ENCODE results near the gene AQP3. TPM values are rescaled to one million over a fixed set of nuclear protein-coding genes. Genes with fewer than 3 reads are reported as not detected.

The AQP3 gene
- total and polyA plus RNA-seq, 2 of the 8 experiments (the other 6 are each of a cell fraction or from before 2014, with no cell fraction given), result 2.6 to 7.6 TPM

DNA sequence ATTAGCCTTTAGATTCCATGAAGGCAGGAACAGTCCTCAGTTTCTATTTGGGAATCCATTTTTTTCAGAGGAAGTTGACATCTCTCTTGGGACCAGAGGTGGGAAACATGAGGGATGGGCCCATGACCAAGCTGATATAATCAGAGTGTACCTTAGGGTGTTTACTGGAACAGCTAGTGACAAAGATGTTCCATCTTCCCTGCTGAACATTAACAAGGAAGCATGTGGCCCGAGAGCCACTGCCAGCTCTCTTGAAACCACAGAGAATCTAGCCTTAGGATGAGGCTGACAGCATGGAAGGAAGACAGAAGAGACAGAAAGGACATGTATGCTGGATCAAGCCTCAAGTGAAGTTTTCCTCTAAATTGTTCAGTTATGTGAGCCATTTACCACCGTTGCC lies 16.0 kb downstream of the AQP3 start:
- no peak for TF ChIP-seq HDAC2 (IDR thresholded peaks at IDR 0.05; ENCODE audit: borderline replicate concordance in 1 of 2, low read depth in 2 of 2, low read length in 2 of 2)
- no peak for TF ChIP-seq BACH1 (IDR thresholded peaks at IDR 0.05; ENCODE audit: low read length)
- no peak for TF ChIP-seq BCL11A (IDR thresholded peaks at IDR 0.05; ENCODE audit: low read depth in 2 of 2, low read length in 2 of 2)
- H2BK20ac ChIP-seq (ENCODE audit: low read length), result no peak overlapping the region
- H3K27ac ChIP-seq (ENCODE audit: low read depth, low read length), result no peak overlapping the region
- H4K5ac ChIP-seq (ENCODE audit: insufficient read length, low read depth, low read length), result no peak overlapping the region
- no peak overlapping the region for H3K23ac ChIP-seq (ENCODE audit: insufficient read length)
- no peaks in the 10 kb centered on the region for H3K79me2 ChIP-seq (ENCODE audit: control insufficient read depth in 1 of 2, insufficient read depth in 2 of 2, low read length in 2 of 2)
- H3K4me3 ChIP-seq (ENCODE audit: extremely low read depth in 1 of 4, insufficient read depth in 2 of 4, low read depth in 3 of 4, low read length in 4 of 4), result no peak overlapping the region
- H3K4me1 ChIP-seq (replicated peaks in 1 of 4; ENCODE audit: control insufficient read depth in 3 of 4, insufficient read depth in 4 of 4, low read length in 3 of 4), result no peaks in the 10 kb centered on the region
- no peak overlapping the region for H2BK5ac ChIP-seq (ENCODE audit: low read depth, low read length)
- no peak overlapping the region for H2BK15ac ChIP-seq (ENCODE audit: low read length)
- H3K4ac ChIP-seq (replicated peaks; ENCODE audit: insufficient read length, low read depth, low read length), result no peak overlapping the region
- no peak for DNase-seq (ENCODE audit: low read depth in 1 of 2, low spot score in 2 of 2)
- H3K56ac ChIP-seq (replicated peaks; ENCODE audit: insufficient read length, low read depth, low read length), result no peak overlapping the region
- no peak overlapping the region for H3K4me2 ChIP-seq (ENCODE audit: insufficient read depth in 1 of 2, low read depth in 2 of 2, low read length in 2 of 2)
- no peaks in the 10 kb centered on the region for H3K36me3 ChIP-seq (ENCODE audit: control insufficient read depth in 2 of 4, insufficient read depth in 4 of 4, low read length in 3 of 4)
- no peak overlapping the region for H4K8ac ChIP-seq (ENCODE audit: extremely low read depth, insufficient read depth, low read length)
- H4K91ac ChIP-seq (replicated peaks; ENCODE audit: insufficient read length, low read length), result no peak overlapping the region
- no peak overlapping the region for H2BK120ac ChIP-seq (replicated peaks; ENCODE audit: low read depth, low read length)
- no peak overlapping the region for H2AK5ac ChIP-seq (ENCODE audit: low read depth, low read length)
- POLR2A ChIA-PET (ENCODE audit: partially characterized antibody), result interaction anchor here (1.0 to 1.7 kb wide), 2 partner anchors 11 to 58 kb away, joined by 3 to 5 read pairs; no protein-coding TSS in a partner anchor
- no peak overlapping the region for H2BK12ac ChIP-seq (ENCODE audit: low read depth, low read length)
- 98% methylated on average over 2 of the region's 2 CpGs; no CpG with 5 or more reads in 1 of the 2 experiments for WGBS, 2 experiments (ENCODE audit: extremely low coverage in 1 of 2, insufficient coverage in 1 of 2, insufficient read length in 1 of 2, insufficient replicate concordance in 2 of 2, low coverage in 1 of 2, low lambda C conversion rate in 2 of 2, missing lambda C conversion rate in 1 of 2)
- FAIRE-seq, result no peak
- CTCF ChIA-PET (ENCODE audit: partially characterized antibody), result interaction anchor here (1.3 to 4.2 kb wide), 7 partner anchors 16 to 57 kb away, joined by 3 to 27 read pairs (median 7); partner anchors contain the start of gene AQP3
- no peaks in the 10 kb centered on the region; the same call in 1 of the 2 replicates for H3K23me2 ChIP-seq (ENCODE audit: low read depth, low read length)
- no peak overlapping the region; a peak in 1 of 7 replicates for H3K9ac ChIP-seq (replicated peaks in 1 of 4; ENCODE audit: extremely low read depth in 1 of 4, low read depth in 3 of 4, low read length in 3 of 4)
- H4K20me1 ChIP-seq (replicated peaks in 1 of 2; ENCODE audit: control insufficient read depth in 1 of 2, insufficient read depth in 2 of 2, low read length in 2 of 2), result no peaks in the 10 kb centered on the region
- H3K79me1 ChIP-seq (ENCODE audit: low read depth, low read length), result no peaks in the 10 kb centered on the region
- no peak overlapping the region for H2AFZ ChIP-seq (ENCODE audit: low read length)
- H3K18ac ChIP-seq (ENCODE audit: extremely low read depth, low read length), result no peak overlapping the region
- H3K14ac ChIP-seq (ENCODE audit: insufficient read length), result no peak overlapping the region
- no peaks in the 10 kb centered on the region for H3K9me3 ChIP-seq (ENCODE audit: insufficient read depth in 2 of 2, low read depth in 1 of 2, low read length in 1 of 2)
- H3K27me3 ChIP-seq (replicated peaks in 1 of 4; ENCODE audit: control insufficient read depth in 3 of 4, extremely low read depth in 1 of 4, insufficient read depth in 3 of 4, low read length in 3 of 4), result no peaks in the 10 kb centered on the region
